A549 (cell line): Measurements from ENCODE around the gene MTAP. TPM values are rescaled to one million over a fixed set of nuclear protein-coding genes. Genes with fewer than 3 reads are reported as not detected.

Source experiments
- ATAC-seq, 2 experiments: fragments of 200-7000 bp in 1 of 2; fragments of >200 bp in 1 of 2; cut with Nextera tagmentation in 1 of 2; cut with Tn5 transposase in 1 of 2; 3 replicates each; pipeline versions ENCODE4 v1.8.0 to v1.9.1; 2018 to 2020; ENCODE audit warnings: mild to moderate bottlenecking in 1 of 2, moderate library complexity in 1 of 2
- CTCF ChIA-PET: fragments of 300-600 bp; sonication (Branson Sonifier 250); formaldehyde crosslinking; extraction: SDS; loops from one replicate; lab custom pipeline; 2021; ENCODE audit warnings: antibody characterized with exemption, inconsistent platforms; lab: Yijun Ruan, JAX
- POLR2A ChIA-PET: fragments of 350-600 bp; formaldehyde crosslinking; extraction: SDS; loops from one replicate; lab custom pipeline; 2021; ENCODE audit warnings: antibody characterized with exemption, inconsistent platforms; lab: Yijun Ruan, JAX
- DNase-seq, 2 experiments: peaks; one replicate each; pipeline versions ENCODE4 v3.0.0 to v3.0.0-alpha.2; 2011 to 2016; ENCODE audit warnings: low read depth in 1 of 2, low spot score in 1 of 2
- FAIRE-seq: peaks from 2 replicates; lab custom pipeline; 2011; peaks lifted over from hg19 to GRCh38; lab: Jason Lieb, UNC
- H3K27ac ChIP-seq, 2 experiments: fragments of >200 bp; sonication (Bioruptor Twin); formaldehyde crosslinking; 3 replicates each; pipeline ENCODE4 v1.5.1; 2016 to 2017
- H3K4me1 ChIP-seq: fragments of >200 bp; sonication (Bioruptor Twin); formaldehyde crosslinking; 3 replicates; pipeline ENCODE4 v1.6.1; 2016
- H3K4me2 ChIP-seq: fragments of >200 bp; sonication (Bioruptor Twin); formaldehyde crosslinking; 3 replicates; pipeline ENCODE4 v1.6.1; 2016
- H3K4me3 ChIP-seq: fragments of >200 bp; sonication (Bioruptor Twin); formaldehyde crosslinking; 3 replicates; pipeline ENCODE4 v1.5.1; 2016
- H3K9me3 ChIP-seq: fragments of >200 bp; sonication (Bioruptor Twin); formaldehyde crosslinking; 3 replicates; pipeline ENCODE4 v1.6.1; 2016
- BHLHE40 ChIP-seq: IDR thresholded peaks from 2 replicates; pipeline ENCODE4 v1.6.1; 2012; ENCODE audit warnings: low read depth, low read length, inconsistent platforms
- CBX2 ChIP-seq: fragments of 200-600 bp; sonication (generic); IDR thresholded peaks from 2 replicates; pipeline ENCODE4 v1.6.1; 2016; ENCODE audit warnings: low read depth, mild to moderate bottlenecking, borderline replicate concordance
- CEBPB ChIP-seq, 2 experiments: fragments of >200 bp in 1 of 2; sonication (Bioruptor Twin) in 1 of 2; formaldehyde crosslinking in 1 of 2; IDR thresholded peaks; 2 replicates each; pipeline ENCODE4 v1.6.1; 2012 to 2016
- EHMT2 ChIP-seq: fragments of 200-600 bp; sonication (generic); IDR thresholded peaks from 2 replicates; pipeline ENCODE4 v1.6.1; 2016; ENCODE audit warnings: antibody characterized with exemption, low read depth, mild to moderate bottlenecking, moderate library complexity
- FOSB ChIP-seq: fragments of 250-450 bp; sonication (Bioruptor Pico); IDR thresholded peaks from 2 replicates; pipeline ENCODE4 v1.5.0; 2020; ENCODE audit warnings: mild to moderate bottlenecking, moderate library complexity
- FOXS1 ChIP-seq: fragments of 250-450 bp; sonication (Bioruptor Pico); IDR thresholded peaks from 2 replicates; pipeline ENCODE4 v1.5.0; 2020; ENCODE audit warnings: mild to moderate bottlenecking, moderate library complexity
- GATA3 ChIP-seq: IDR thresholded peaks from 2 replicates; pipeline ENCODE4 v1.6.1; 2012; ENCODE audit warnings: borderline replicate concordance
- HDAC2 ChIP-seq: fragments of 200-600 bp; sonication (generic); IDR thresholded peaks from 2 replicates; pipeline ENCODE4 v1.6.1; 2016
- KDM1A ChIP-seq: fragments of 200-600 bp; sonication (generic); IDR thresholded peaks from 2 replicates; pipeline ENCODE4 v1.6.1; 2016; ENCODE audit warnings: low read depth, mild to moderate bottlenecking
- MAFK ChIP-seq: fragments of 450-650 bp; IDR thresholded peaks from 2 replicates; pipeline ENCODE4 v1.6.1; 2014; ENCODE audit not compliant: partially characterized antibody
- MAZ ChIP-seq: fragments of 150-350 bp; IDR thresholded peaks from 2 replicates; pipeline ENCODE4 v1.6.1; 2014; ENCODE audit warnings: antibody characterized with exemption, low read depth, low read length, borderline replicate concordance
- MYC ChIP-seq: IDR thresholded peaks from 2 replicates; pipeline ENCODE4 v1.6.1; 2012; ENCODE audit warnings: mild to moderate bottlenecking, inconsistent platforms, low read length, improper control_type of control experiment, borderline replicate concordance
- PHF8 ChIP-seq: fragments of 200-600 bp; sonication (generic); IDR thresholded peaks from 2 replicates; pipeline ENCODE4 v1.6.1; 2016; ENCODE audit warnings: low read depth, mild to moderate bottlenecking, antibody characterized with exemption, moderate library complexity, borderline replicate concordance
- RAD21 ChIP-seq, 2 experiments: fragments of >200 bp in 1 of 2; sonication (Bioruptor Twin) in 1 of 2; formaldehyde crosslinking in 1 of 2; IDR thresholded peaks in 1 of 2; conservative IDR thresholded peaks in 1 of 2; 2 replicates in 1 of 2; 3 replicates in 1 of 2; pipeline ENCODE4 v1.6.1; 2012 to 2018; ENCODE audit warnings: inconsistent platforms in 1 of 2
- RARB ChIP-seq: fragments of 250-450 bp; sonication (Bioruptor Pico); IDR thresholded peaks from 2 replicates; pipeline ENCODE4 v1.8.0; 2021; ENCODE audit warnings: mild to moderate bottlenecking, moderate library complexity
- RCOR1 ChIP-seq: fragments of 150-350 bp; IDR thresholded peaks from 2 replicates; pipeline ENCODE4 v1.6.1; 2014; ENCODE audit warnings: antibody characterized with exemption, low read length, low read depth
- RNF2 ChIP-seq: fragments of 200-600 bp; sonication (generic); IDR thresholded peaks from 2 replicates; pipeline ENCODE4 v1.6.1; 2016; ENCODE audit warnings: low read depth, mild to moderate bottlenecking, antibody characterized with exemption, moderate library complexity, borderline replicate concordance
- SREBF2 ChIP-seq: fragments of 450-650 bp; IDR thresholded peaks from 2 replicates; pipeline ENCODE4 v1.6.1; 2014; ENCODE audit warnings: mild to moderate bottlenecking, moderate library complexity
- ZFP36 ChIP-seq: fragments of 450-650 bp; IDR thresholded peaks from 2 replicates; pipeline ENCODE4 v1.6.1; 2014; ENCODE audit warnings: borderline replicate concordance; ENCODE audit not compliant: partially characterized antibody
- ZSCAN20 ChIP-seq: fragments of 250-450 bp; sonication (Bioruptor Pico); IDR thresholded peaks from 2 replicates; pipeline ENCODE4 v1.8.0; 2022; ENCODE audit warnings: mild to moderate bottlenecking, moderate library complexity
- WGBS: methylation state at CpG from one replicate; pipeline ENCODE4 v1.1.6; 2017; ENCODE audit errors: missing lambda C conversion rate; 5-methylcytosine and 5-hydroxymethylcytosine counted together
- polyA plus RNA-seq, 4 experiments: library from polyadenylated mRNA; depleted of rRNA in 3 of 4; stranded (reverse); fragments of >200 nt; fragmentation: RNase III in 1 of 4; extraction: RNeasy Plus Mini Kit Qiagen cat#74134 plus additional on column Dnase treatment in 1 of 4; gene quantifications; 2 replicates in 3 of 4; 3 replicates in 1 of 4; pipeline ENCODE4 v1.2.3, GENCODE V29; 2011 to 2017
- TF ChIP-seq, protein P1 (sequence below): fragments of 450-650 bp; IDR thresholded peaks from 2 replicates; pipeline ENCODE4 v1.6.1; 2014; ENCODE audit warnings: antibody characterized with exemption
- TF ChIP-seq, protein P2 (sequence below): fragments of >200 bp; sonication (Bioruptor Twin); formaldehyde crosslinking; IDR thresholded peaks from 3 replicates; pipeline ENCODE4 v1.5.1; 2016
- TF ChIP-seq, protein P3 (sequence below): fragments of 150-350 bp; IDR thresholded peaks from 2 replicates; pipeline ENCODE4 v1.6.1; 2014; ENCODE audit warnings: low read depth, mild to moderate bottlenecking, low read length

Gene MTAP
- polyA plus RNA-seq, 2 of the 4 experiments (the other 2 are of a cell fraction), result 4.1 to 35.6 TPM

DNA sequence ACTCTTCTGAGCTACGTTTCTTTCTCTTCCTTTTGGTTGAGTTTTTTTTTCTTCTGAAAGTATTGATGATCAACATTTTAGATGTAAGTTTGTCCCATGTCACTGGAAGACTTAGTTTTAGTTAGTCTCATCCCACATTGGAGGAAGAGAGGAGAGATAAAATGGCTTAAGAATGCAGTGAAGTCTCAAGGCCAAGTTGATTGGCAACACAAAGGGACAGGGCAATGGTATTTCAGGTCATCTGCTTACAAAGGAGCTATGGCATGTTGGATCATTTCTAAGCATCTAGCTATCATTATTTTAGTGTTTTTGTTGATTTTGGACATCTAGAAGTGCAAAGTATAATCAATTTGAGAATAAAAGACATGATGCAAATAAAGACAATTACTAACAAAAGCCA, 133.2 kb downstream of the MTAP start:
- Histone ChIP-seq H3K4me3 (no peak overlapping the region), H3K9me3 (no peaks in the 10 kb centered on the region), H3K4me1 (no peaks in the 10 kb centered on the region), H3K27ac (no peak overlapping the region), H3K4me2 (no peak overlapping the region)
- TF ChIP-seq PHF8, result no peak
- no peak for TF ChIP-seq RARB (CRISPR knock-in tag)
- no peak for TF ChIP-seq ZFP36
- TF ChIP-seq, protein P1, sequence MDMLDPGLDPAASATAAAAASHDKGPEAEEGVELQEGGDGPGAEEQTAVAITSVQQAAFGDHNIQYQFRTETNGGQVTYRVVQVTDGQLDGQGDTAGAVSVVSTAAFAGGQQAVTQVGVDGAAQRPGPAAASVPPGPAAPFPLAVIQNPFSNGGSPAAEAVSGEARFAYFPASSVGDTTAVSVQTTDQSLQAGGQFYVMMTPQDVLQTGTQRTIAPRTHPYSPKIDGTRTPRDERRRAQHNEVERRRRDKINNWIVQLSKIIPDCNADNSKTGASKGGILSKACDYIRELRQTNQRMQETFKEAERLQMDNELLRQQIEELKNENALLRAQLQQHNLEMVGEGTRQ, result no peak
- TF ChIP-seq, protein P2, sequence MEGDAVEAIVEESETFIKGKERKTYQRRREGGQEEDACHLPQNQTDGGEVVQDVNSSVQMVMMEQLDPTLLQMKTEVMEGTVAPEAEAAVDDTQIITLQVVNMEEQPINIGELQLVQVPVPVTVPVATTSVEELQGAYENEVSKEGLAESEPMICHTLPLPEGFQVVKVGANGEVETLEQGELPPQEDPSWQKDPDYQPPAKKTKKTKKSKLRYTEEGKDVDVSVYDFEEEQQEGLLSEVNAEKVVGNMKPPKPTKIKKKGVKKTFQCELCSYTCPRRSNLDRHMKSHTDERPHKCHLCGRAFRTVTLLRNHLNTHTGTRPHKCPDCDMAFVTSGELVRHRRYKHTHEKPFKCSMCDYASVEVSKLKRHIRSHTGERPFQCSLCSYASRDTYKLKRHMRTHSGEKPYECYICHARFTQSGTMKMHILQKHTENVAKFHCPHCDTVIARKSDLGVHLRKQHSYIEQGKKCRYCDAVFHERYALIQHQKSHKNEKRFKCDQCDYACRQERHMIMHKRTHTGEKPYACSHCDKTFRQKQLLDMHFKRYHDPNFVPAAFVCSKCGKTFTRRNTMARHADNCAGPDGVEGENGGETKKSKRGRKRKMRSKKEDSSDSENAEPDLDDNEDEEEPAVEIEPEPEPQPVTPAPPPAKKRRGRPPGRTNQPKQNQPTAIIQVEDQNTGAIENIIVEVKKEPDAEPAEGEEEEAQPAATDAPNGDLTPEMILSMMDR, result no peak
- TF ChIP-seq CEBPB (IDR thresholded peaks at IDR 0.05), result no peak
- TF ChIP-seq MYC, result no peak
- no peak for TF ChIP-seq BHLHE40
- TF ChIP-seq MAZ, result no peak
- TF ChIP-seq HDAC2, result no peak
- TF ChIP-seq KDM1A, result no peak
- no peak for FAIRE-seq
- ATAC-seq, result no peak
- DNase-seq, result no peak
- POLR2A ChIA-PET, result no interaction called here
- no CpG with 5 or more reads among the region's 1 CpG for WGBS
- CTCF ChIA-PET, result no interaction called here

DNA sequence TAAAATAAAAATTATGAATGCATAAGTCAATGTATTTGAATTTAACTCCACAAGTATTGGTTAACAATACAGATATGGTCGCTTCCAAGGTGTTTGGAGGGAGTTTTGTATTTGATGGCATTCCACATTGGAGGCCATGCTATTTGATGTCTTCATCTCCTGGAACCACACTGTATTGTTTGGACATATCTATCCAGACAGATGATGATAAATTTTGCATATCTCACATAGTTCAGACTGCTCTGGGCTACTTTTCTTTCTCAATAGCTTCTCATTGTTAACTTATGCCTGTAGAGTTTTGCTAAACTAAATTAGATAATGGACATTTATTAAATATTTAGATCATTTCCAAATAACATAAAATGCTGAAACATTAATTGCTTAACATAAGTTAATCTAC, 133.7 kb downstream of the MTAP start:
- Histone ChIP-seq H3K9me3 (no peaks in the 10 kb centered on the region), H3K27ac (no peak overlapping the region), H3K4me1 (no peaks in the 10 kb centered on the region), H3K4me2 (no peak overlapping the region), H3K4me3 (no peak overlapping the region)
- no CpG with 5 or more reads among the region's 1 CpG for WGBS
- CTCF ChIA-PET, result no interaction called here
- ATAC-seq, result no peak
- no peak for TF ChIP-seq ZSCAN20 (CRISPR knock-in tag)
- TF ChIP-seq FOSB (CRISPR knock-in tag), result no peak
- no peak for TF ChIP-seq MAZ
- no peak for TF ChIP-seq MAFK
- no peak for TF ChIP-seq GATA3
- TF ChIP-seq, all 56 proteins: peak for 0
- DNase-seq (no peak), FAIRE-seq (no peak)
- POLR2A ChIA-PET, result no interaction called here

DNA sequence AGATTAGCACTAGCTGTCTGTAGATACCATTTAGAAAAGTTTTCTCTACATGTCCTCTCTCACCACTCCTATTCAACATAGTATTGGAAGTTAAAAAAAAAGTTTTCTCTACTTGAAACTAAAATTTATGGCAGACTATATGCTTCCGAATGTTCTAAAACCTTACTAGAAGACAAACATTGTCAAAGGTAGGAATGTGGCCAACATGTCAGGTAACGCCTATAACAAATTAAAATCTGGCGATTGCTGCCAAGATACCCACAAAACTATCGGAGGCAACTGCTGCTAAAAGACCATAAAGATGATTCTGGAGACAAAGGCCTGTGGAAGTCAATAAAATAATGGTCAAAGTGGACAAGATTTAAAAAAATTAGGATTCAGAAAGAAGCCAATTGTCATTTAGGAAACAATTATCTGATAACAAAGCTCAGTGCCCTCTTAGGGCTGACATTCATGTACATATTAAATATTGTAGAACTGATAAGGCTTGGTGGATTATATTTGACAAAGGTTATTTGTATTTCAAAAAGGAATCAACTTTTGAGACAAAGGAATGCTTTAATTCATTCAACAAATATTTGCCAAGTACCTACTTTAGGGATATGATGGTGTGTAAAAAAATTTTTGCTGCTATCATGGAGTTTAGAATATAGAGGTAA, 139.0 kb downstream of the MTAP start:
- no peaks in the 10 kb centered on the region for H3K9me3 ChIP-seq
- CTCF ChIA-PET, result no interaction called here
- no peak for FAIRE-seq
- TF ChIP-seq, protein P3, sequence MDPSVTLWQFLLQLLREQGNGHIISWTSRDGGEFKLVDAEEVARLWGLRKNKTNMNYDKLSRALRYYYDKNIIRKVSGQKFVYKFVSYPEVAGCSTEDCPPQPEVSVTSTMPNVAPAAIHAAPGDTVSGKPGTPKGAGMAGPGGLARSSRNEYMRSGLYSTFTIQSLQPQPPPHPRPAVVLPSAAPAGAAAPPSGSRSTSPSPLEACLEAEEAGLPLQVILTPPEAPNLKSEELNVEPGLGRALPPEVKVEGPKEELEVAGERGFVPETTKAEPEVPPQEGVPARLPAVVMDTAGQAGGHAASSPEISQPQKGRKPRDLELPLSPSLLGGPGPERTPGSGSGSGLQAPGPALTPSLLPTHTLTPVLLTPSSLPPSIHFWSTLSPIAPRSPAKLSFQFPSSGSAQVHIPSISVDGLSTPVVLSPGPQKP, result no peak
- no peak for TF ChIP-seq PHF8
- TF ChIP-seq EHMT2, result no peak
- TF ChIP-seq, protein P1, result no peak
- no peak for TF ChIP-seq RNF2
- TF ChIP-seq RAD21 (conservative IDR thresholded peaks at IDR 0.05 in 1 of 2, IDR thresholded peaks at IDR 0.05 in 1 of 2), result no peak
- TF ChIP-seq CBX2, result no peak
- no peak for TF ChIP-seq SREBF2
- no peak for TF ChIP-seq RCOR1
- no peak for TF ChIP-seq FOXS1
- TF ChIP-seq, all 56 proteins: peak for 0
- Histone ChIP-seq H3K4me2 (no peak overlapping the region), H3K4me3 (no peak overlapping the region), H3K27ac (no peak overlapping the region), H3K4me1 (no peaks in the 10 kb centered on the region)
- no CpG with 5 or more reads among the region's 4 CpGs for WGBS
- DNase-seq (no peak), ATAC-seq (no peak)
- POLR2A ChIA-PET, result no interaction called here
